Left forelimb (tissue), 1 donor: ENCODE data around the gene RGMA.
"Not testable (repeated sequence)": the region's sequence is repeated elsewhere in the genome, so short reads cannot be mapped to it uniquely, and the experiment has no call there.

Source experiments
- DNase-seq: peaks from one replicate; pipeline ENCODE4 v3.0.0-alpha.2; 2018; ENCODE audit warnings: low spot score

Gene RGMA

GRCh38 chr15:93034512-93034911, 54.5 kb downstream of the RGMA start:
- DNase-seq: no peak

GRCh38 chr15:93033434-93034045, 55.5 kb downstream of the RGMA start:
- no peak for DNase-seq

GRCh38 chr15:93032515-93033206, 56.4 kb downstream of the RGMA start:
- DNase-seq: not testable (repeated sequence)

- DNase-seq: not testable (repeated sequence)
These were observed 57.2 kb downstream of the RGMA start for GRCh38 chr15:93031557-93032384.

- DNase-seq: no peak
These were observed 57.9 kb downstream of the RGMA start for GRCh38 chr15:93031103-93031464.

GRCh38 chr15:93030430-93031102, 58.4 kb downstream of the RGMA start:
- DNase-seq: peak; percentile 84

- DNase-seq: peak; percentile 65
These were observed 59.1 kb downstream of the RGMA start for GRCh38 chr15:93029836-93030429.

GRCh38 chr15:93029214-93029835, 59.7 kb downstream of the RGMA start:
- DNase-seq: no peak

GRCh38 chr15:93028632-93029213, 60.3 kb downstream of the RGMA start:
- DNase-seq: peak; percentile 80

- DNase-seq: no peak
These were observed 60.8 kb downstream of the RGMA start for GRCh38 chr15:93028111-93028631.

- DNase-seq: no peak
These were observed 61.6 kb downstream of the RGMA start for GRCh38 chr15:93027413-93027812.

- DNase-seq: no peak
These were observed 62.6 kb downstream of the RGMA start for GRCh38 chr15:93026380-93026817.

- no peak for DNase-seq
These were observed 63.4 kb downstream of the RGMA start for GRCh38 chr15:93025625-93025982.

GRCh38 chr15:93024716-93025624, 64.0 kb downstream of the RGMA start:
- DNase-seq: no peak

- no peak for DNase-seq
These were observed 64.7 kb downstream of the RGMA start for GRCh38 chr15:93024293-93024692.

- no peak for DNase-seq
These were observed 67.8 kb downstream of the RGMA start for GRCh38 chr15:93020976-93021772.

- DNase-seq: no peak
These were observed 69.0 kb downstream of the RGMA start for GRCh38 chr15:93019971-93020370.

- no peak for DNase-seq
These were observed 69.9 kb downstream of the RGMA start for GRCh38 chr15:93019090-93019489.

- DNase-seq: no peak
These were observed 70.4 kb downstream of the RGMA start for GRCh38 chr15:93018574-93018973.
